Natural killer cell (primary cell): ENCODE results near the gene MCTP1. TPM values are rescaled to one million over a fixed set of nuclear protein-coding genes. Genes with fewer than 3 reads are reported as not detected.

Source experiments
- ATAC-seq, 3 donors: fragments of 150-1000 bp in 2 of 3; fragments of 200-7000 bp in 1 of 3; cut with Tn5 transposase; 1 replicate in 1 of 3; 2 replicates in 2 of 3; pipeline ENCODE4 v1.10.0; 2021; ENCODE audit warnings: mild to moderate bottlenecking in 2 of 3, moderate library complexity in 2 of 3
- DNase-seq, 2 donors: peaks; one replicate each; pipeline versions ENCODE4 v3.0.0 to v3.0.0-alpha.2; 2013 to 2021; ENCODE audit warnings: mixed read lengths in 1 of 2
- H3K27ac ChIP-seq: one replicate; pipeline ENCODE4 v1.5.1; 2013; ENCODE audit warnings: mild to moderate bottlenecking, low read length
- H3K27me3 ChIP-seq: one replicate; pipeline ENCODE4 v1.6.1; 2013; ENCODE audit warnings: low read length; ENCODE audit not compliant: control insufficient read depth, insufficient read depth
- H3K36me3 ChIP-seq: one replicate; pipeline ENCODE4 v1.6.1; 2013; ENCODE audit warnings: low read length; ENCODE audit not compliant: control insufficient read depth, insufficient read depth
- H3K4me1 ChIP-seq: one replicate; pipeline ENCODE4 v1.6.1; 2013; ENCODE audit warnings: low read length; ENCODE audit not compliant: control insufficient read depth, insufficient read depth
- H3K4me3 ChIP-seq: one replicate; pipeline ENCODE4 v1.5.1; 2013; ENCODE audit warnings: low read length
- H3K9me3 ChIP-seq: one replicate; pipeline ENCODE4 v1.6.1; 2013; ENCODE audit warnings: low read length; ENCODE audit not compliant: control insufficient read depth, insufficient read depth
- H3K27ac Mint-ChIP-seq, 2 donors: one replicate each; pipeline ENCODE4 v1.8.0; 2022; ENCODE audit warnings: mild to moderate bottlenecking in 2 of 2, mixed read lengths in 2 of 2, moderate library complexity in 1 of 2
- H3K27me3 Mint-ChIP-seq, 2 donors: one replicate each; pipeline ENCODE4 v1.8.0; 2022; ENCODE audit warnings: low read depth in 2 of 2, mixed read lengths in 2 of 2
- H3K36me3 Mint-ChIP-seq: one replicate; pipeline ENCODE4 v1.8.0; 2022; ENCODE audit warnings: mixed read lengths
- H3K4me1 Mint-ChIP-seq, 2 donors: one replicate each; pipeline ENCODE4 v1.8.0; 2022; ENCODE audit warnings: mixed read lengths in 2 of 2
- H3K4me3 Mint-ChIP-seq: one replicate; pipeline ENCODE4 v1.8.0; 2022; ENCODE audit warnings: mild to moderate bottlenecking, moderate library complexity, mixed read lengths
- H3K9me3 Mint-ChIP-seq, 2 donors: one replicate each; pipeline ENCODE4 v1.8.0; 2022; ENCODE audit warnings: mixed read lengths in 2 of 2
- WGBS: methylation state at CpG from one replicate; pipeline ENCODE4 v1.1.7; 2013; ENCODE audit warnings: missing lambda C conversion rate; ENCODE audit not compliant: insufficient coverage; 5-methylcytosine and 5-hydroxymethylcytosine counted together
- intact Hi-C: fragments of 100-400 bp; cut with micrococcal nuclease; formaldehyde crosslinking; loops from one replicate; pipeline ENCODE4 v1.14.2; 2022
- total RNA-seq, 4 donors: library from RNA; stranded (reverse); fragments of 120-200 nt in 1 of 4; gene quantifications; one replicate each; pipeline versions ENCODE4 v1.2.3 to v1.2.4, GENCODE V29; 2013 to 2022
- TF ChIP-seq, protein P1 (sequence below): fragments of 200-600 bp; IDR thresholded peaks from one replicate; pipeline ENCODE4 v1.8.0; 2022; ENCODE audit warnings: antibody characterized with exemption

Gene MCTP1
- total RNA-seq, 3 donors from 2014 or later (not counting 1 experiment from before 2014, with no cell fraction given), result 4.7 to 15.1 (median 9.8) TPM

DNA sequence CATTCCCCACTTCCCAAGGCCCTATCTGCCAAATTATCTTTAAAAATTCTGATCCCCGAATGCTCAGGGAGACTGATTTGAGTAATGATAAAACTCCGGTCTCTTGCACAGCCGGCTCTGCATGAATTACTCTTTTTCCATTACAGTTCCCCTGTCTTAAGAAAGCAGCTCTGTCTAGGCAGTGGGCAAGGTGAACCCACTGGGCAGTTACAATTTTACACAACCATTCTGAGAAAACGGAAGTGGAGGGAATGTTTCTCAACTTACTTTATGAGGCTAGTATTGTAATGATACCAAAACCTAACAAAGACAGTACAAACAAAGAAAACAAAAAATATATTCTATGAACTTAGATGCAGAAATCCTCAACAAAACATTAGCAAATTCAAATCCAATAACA, 100.0 kb downstream of the MCTP1 start:
- H3K27me3 ChIP-seq, result no peaks in the 10 kb centered on the region
- H3K4me3 Mint-ChIP-seq, result no peak overlapping the region
- intact Hi-C loops, result no loop called here
- peaks cover 0 to 2% of the 10 kb centered on the region in 2 donors for H3K9me3 Mint-ChIP-seq
- DNase-seq (no peak), ATAC-seq (no peak)
- TF ChIP-seq, protein P1, sequence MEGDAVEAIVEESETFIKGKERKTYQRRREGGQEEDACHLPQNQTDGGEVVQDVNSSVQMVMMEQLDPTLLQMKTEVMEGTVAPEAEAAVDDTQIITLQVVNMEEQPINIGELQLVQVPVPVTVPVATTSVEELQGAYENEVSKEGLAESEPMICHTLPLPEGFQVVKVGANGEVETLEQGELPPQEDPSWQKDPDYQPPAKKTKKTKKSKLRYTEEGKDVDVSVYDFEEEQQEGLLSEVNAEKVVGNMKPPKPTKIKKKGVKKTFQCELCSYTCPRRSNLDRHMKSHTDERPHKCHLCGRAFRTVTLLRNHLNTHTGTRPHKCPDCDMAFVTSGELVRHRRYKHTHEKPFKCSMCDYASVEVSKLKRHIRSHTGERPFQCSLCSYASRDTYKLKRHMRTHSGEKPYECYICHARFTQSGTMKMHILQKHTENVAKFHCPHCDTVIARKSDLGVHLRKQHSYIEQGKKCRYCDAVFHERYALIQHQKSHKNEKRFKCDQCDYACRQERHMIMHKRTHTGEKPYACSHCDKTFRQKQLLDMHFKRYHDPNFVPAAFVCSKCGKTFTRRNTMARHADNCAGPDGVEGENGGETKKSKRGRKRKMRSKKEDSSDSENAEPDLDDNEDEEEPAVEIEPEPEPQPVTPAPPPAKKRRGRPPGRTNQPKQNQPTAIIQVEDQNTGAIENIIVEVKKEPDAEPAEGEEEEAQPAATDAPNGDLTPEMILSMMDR, result no peak
- no peaks in the 10 kb centered on the region for H3K4me1 Mint-ChIP-seq
- H3K27me3 Mint-ChIP-seq, result peaks cover 0 to 17% of the 10 kb centered on the region in 2 donors
- H3K27ac Mint-ChIP-seq, result no peak overlapping the region
- H3K27ac ChIP-seq, result no peak overlapping the region
- 100% methylated on average over 3 of the region's 4 CpGs for WGBS
- H3K4me3 ChIP-seq, result no peak overlapping the region
- H3K4me1 ChIP-seq, result no peaks in the 10 kb centered on the region
- H3K36me3 ChIP-seq, result no peaks in the 10 kb centered on the region
- no peaks in the 10 kb centered on the region for H3K9me3 ChIP-seq
- no peaks in the 10 kb centered on the region for H3K36me3 Mint-ChIP-seq

DNA sequence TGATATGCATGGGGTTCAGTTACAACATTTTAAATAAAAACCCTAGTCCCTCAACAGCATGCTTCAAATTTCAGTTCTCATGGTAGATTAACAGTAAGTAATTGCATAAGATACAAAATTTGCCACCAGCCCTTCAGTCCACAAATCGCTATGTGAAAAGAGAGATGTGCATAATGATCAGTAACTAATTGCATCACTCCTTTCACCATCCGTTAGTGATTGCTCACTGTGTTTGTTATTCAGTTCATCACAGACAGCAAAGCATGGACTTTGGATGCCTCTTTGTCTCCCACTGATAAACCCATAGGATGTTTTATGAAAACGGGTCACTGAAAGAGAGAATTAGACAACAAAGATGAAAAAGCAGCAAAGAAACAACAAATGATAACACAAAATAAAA, 103.2 kb downstream of the MCTP1 start:
- peaks cover 0 to 2% of the 10 kb centered on the region in 2 donors for H3K9me3 Mint-ChIP-seq
- no peaks in the 10 kb centered on the region for H3K4me1 ChIP-seq
- H3K27ac Mint-ChIP-seq, result no peak overlapping the region
- WGBS, result 81% methylated on average over 3 of the region's 3 CpGs
- H3K4me3 Mint-ChIP-seq, result no peak overlapping the region
- no peak overlapping the region for H3K4me3 ChIP-seq
- no peaks in the 10 kb centered on the region for H3K27me3 Mint-ChIP-seq
- H3K27ac ChIP-seq, result no peak overlapping the region
- DNase-seq (no peak), ATAC-seq (no peak)
- H3K36me3 Mint-ChIP-seq, result no peaks in the 10 kb centered on the region
- TF ChIP-seq, protein P1, result no peak
- H3K27me3 ChIP-seq, result no peaks in the 10 kb centered on the region
- H3K9me3 ChIP-seq, result no peaks in the 10 kb centered on the region
- intact Hi-C loops, result no loop called here
- H3K36me3 ChIP-seq, result no peaks in the 10 kb centered on the region
- H3K4me1 Mint-ChIP-seq, result no peaks in the 10 kb centered on the region

DNA sequence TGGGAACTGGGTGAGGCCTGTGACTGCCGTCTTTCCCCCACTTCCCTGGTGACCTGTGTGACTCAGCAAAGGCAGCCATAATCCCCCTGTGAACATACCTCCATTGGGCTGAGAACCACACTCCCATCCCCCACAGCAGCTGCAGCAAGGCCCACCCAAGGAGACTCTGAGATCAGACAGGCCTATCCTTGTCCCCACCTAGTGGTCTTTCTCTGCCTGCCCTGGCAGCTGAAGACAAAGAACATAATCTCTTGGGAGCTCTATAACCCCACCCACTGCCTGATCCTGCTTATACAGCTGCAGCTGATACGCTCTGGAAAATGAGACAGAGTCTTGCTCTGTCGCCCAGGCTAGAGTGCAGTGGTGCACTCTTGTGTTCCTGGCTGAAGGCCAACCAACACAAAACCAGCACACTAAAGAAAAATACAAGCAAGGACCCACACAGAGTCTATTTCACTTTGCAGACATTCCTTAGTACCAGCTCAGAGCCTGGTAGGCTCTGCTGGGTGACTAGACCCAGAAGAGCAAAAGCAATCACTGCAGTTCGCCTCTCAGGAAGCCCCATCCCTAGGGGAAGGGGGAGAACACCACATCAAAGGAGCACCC, 106.7 kb downstream of the MCTP1 start:
- no peaks in the 10 kb centered on the region for H3K4me1 Mint-ChIP-seq
- Histone ChIP-seq H3K27ac (no peak overlapping the region), H3K36me3 (no peaks in the 10 kb centered on the region), H3K9me3 (no peaks in the 10 kb centered on the region), H3K4me3 (no peak overlapping the region), H3K27me3 (no peaks in the 10 kb centered on the region), H3K4me1 (no peaks in the 10 kb centered on the region)
- no peaks in the 10 kb centered on the region for H3K36me3 Mint-ChIP-seq
- no peak overlapping the region for H3K4me3 Mint-ChIP-seq
- TF ChIP-seq, protein P1, result no peak
- no peak for ATAC-seq
- intact Hi-C loops, result no loop called here
- no peak overlapping the region for H3K27ac Mint-ChIP-seq
- peaks cover 0 to 5% of the 10 kb centered on the region in 2 donors for H3K9me3 Mint-ChIP-seq
- H3K27me3 Mint-ChIP-seq, result no peaks in the 10 kb centered on the region
- 59% methylated on average over 4 of the region's 4 CpGs for WGBS
- no peak for DNase-seq

DNA sequence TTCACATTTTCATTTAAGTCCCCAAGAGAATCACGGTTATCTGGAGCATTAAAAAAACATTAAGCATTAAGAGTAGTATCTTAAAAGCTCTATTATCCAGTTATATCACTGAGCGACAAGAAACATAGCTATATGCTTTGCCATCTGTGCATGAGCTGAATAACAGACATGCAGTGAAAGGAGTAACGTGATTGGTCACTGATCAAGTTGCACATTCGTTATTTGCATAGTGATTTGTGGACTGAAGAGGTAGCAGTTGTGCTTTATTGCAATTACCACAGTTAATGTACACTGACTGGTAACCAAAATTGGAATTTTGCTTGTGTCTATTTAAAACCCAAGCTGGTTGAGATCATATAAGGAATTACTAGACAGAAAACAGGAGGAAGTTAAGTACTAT, 107.4 kb downstream of the MCTP1 start:
- ATAC-seq, result no peak
- H3K4me1 Mint-ChIP-seq, result no peaks in the 10 kb centered on the region
- intact Hi-C loops, result no loop called here

More for the DNA sequence above, 107.4 kb downstream of the MCTP1 start:
- Histone ChIP-seq H3K27me3 (no peaks in the 10 kb centered on the region), H3K27ac (no peak overlapping the region), H3K36me3 (no peaks in the 10 kb centered on the region), H3K4me3 (no peak overlapping the region), H3K9me3 (no peaks in the 10 kb centered on the region), H3K4me1 (no peaks in the 10 kb centered on the region)
- WGBS, result 91% methylated on average over 3 of the region's 4 CpGs
- TF ChIP-seq, protein P1, result no peak
- no peak overlapping the region for H3K27ac Mint-ChIP-seq
- no peaks in the 10 kb centered on the region for H3K36me3 Mint-ChIP-seq
- DNase-seq, result no peak
- H3K4me3 Mint-ChIP-seq, result no peak overlapping the region
- H3K27me3 Mint-ChIP-seq, result no peaks in the 10 kb centered on the region
- peaks cover 0 to 5% of the 10 kb centered on the region in 2 donors for H3K9me3 Mint-ChIP-seq
